NCI-H1417 treated with DMSO at 0.1 percent for 48 hours (cell line): ENCODE data around the gene TPGS1.
"Not testable (repeated sequence)": the region's sequence is repeated elsewhere in the genome, so short reads cannot be mapped to it uniquely, and the experiment has no call there.

ENCODE experiments used
- DNase-seq: peaks from one replicate; lab custom pipeline; 2025; lab: John Stamatoyannopoulos, UW

Gene TPGS1

DNA sequence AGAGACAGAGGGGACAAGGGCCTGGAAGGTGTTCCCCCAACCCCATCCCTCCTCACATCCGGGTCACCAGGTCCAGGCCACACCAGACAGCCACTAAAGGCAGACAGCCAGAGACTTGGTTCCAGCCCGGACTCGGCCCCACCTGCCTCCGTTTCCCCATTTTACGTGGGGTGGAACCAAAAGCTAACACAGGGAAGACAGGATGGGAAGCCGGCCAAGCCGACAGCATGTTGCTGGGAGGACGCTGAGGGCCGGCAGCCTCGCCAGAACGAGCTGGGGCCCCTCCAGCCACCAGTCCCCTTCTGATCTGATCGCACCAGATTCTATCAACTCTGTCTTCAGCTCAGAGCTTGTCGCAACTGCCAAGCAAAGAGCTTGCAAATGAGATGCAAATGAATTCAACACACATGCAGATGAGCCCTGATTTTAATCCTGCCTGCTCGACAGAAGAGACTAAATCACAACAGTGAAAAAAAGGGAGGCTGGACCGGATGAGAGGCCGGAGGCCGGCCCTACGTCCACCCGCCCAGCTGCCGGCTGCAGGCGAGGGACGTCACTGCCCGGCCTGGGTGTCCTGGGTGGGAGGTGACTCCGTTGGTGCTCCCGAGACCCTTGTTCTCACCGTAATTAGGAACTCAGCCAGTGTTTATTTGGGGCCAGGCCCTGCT, 28.9 kb upstream of the TPGS1 start:
- DNase-seq: no peak

DNA sequence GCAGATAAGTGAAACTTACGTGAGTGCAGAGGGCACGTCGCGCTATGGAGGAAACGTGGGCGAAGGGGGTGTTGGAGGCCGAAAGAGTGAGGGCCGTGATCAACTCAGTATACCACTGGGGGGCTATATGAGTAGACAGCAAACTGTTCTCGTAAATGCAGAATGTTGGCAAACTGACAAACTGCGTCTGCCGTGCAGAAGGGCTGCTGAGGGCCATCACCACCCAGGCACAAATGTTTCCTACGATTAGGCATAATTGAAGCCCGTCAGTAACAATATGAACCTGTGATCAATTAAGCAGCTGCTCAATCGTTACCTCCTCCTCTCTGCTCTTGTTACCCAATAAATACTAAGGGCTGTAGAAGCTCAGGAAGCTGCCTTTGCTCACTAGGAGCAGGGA, 28.3 kb upstream of the TPGS1 start:
- no peak for DNase-seq

DNA sequence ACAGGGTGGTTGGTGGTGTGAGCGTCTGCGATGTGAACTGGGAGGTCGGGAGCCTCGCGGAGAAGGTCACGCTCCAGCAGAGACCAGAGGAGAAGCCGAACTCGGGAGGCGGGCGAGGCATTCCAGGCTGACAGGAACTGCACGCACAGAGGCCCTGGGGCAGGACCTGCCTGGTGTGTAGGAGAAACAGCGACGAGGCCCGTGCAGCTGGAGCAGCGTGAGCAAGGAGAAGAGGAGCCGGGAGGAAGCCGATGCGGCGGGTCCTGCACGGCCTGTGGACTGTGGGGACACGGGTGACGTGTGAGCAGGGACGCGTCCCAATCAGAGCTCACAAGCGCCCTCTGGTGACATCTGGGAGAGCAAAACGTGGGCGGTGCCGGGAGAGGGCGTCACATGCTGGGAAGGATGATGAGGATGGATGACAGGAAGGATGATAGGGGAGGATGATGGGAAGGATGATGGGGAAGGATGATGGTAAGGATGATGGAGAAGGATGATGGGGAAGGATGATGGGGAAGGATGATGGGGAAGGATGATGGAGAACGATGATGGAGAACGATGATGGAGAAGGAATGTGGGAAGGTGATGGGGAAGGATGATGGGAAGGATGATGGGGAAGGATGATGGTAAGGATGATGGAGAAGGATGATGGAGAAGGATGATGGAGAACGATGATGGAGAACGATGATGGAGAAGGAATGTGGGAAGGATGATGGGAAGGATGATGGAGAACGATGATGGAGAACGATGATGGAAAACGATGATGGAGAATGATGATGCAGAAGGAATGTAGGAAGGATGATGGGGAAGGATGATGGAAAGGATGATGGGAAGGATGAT, 27.1 kb upstream of the TPGS1 start:
- no peak for DNase-seq

DNA sequence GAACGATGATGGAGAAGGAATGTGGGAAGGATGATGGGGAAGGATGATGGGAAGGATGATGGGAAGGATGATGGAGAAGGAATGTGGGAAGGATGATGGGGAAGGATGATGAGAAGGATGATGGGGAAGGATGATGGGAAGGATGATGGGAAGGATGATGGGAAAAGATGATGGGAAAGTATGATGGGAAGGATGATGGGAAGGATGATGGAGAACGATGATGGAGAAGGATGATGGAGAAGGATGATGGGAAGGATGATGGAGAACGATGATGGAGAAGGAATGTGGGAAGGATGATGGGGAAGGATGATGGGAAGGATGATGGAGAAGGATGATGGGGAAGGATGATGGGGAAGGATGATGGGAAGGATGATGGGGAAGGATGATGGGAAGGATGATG, 26.2 kb upstream of the TPGS1 start:
- not testable (repeated sequence) for DNase-seq

DNA sequence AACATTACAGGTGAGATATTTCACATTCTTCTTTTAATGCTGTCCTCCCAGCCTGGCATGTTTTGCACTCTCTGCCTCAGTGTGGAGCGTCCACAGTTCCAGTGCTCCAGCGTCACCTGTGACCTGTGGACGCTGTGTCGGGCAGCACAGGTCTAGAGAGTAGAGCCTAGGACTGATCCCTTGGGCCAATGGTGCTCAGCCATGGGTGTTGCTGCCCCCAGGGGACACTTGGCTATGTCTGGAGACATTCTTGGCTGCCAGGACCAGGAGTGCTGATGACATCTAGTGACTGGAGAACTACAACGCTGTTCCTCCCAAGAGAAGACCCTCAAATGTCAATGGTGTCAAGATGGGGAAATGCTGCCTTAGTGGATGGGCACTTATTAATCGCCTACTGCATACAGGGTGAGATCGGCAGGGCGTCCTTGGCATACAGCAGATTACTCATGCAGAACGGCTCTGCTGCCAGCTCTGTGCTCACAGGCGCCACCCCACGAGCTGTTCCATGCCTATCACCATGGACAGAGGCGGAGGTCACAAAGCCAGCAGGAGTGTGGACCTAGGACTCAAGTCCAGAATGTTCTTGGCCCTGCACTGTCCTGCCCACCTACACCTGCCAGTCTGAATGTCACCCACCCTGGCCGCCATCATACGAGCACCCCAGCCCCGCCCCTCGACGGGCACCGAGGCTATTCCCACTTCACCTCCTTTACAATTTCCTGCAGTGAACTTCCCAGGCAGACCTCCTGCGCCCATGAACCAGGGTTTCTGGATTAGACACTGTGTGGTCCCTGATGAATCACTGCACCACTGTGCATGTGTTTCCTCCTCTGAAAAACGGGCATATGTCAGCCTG, 24.9 kb upstream of the TPGS1 start:
- no peak for DNase-seq

DNA sequence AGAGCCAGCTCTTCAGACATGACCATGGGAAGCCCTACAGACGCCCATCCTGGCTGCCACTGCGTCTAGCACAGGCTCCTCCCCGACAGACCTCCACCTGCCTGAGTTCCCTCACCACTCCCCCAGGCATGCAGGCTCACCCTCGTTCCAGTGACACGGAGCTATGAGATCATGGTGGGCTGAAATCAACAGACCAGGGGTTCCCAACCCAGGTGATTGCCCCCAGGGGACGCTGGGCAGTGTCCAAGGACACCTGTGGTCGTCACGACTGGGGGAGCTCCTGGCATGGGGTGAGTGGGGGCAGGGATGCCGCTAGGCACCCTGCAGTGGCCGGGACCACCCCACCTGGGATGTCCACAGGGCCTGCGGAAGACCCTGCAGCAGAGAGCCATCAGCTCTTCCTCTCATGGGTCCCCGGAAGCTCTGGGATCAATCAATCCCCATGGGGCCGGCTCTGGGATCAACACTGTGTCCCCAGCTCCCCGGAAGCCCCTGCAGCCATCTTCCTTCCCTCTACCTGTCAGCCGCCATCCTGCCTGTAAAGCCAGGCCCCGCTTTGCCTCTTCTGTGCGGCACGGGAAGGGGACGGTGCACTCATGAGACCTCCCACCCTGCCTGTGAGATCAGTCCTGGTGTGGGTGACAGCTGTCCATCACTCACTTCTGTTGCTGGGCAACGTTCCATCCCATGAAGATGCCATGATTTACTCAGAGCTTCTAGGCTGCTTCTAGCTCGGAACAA, 23.8 kb upstream of the TPGS1 start:
- DNase-seq: no peak

DNA sequence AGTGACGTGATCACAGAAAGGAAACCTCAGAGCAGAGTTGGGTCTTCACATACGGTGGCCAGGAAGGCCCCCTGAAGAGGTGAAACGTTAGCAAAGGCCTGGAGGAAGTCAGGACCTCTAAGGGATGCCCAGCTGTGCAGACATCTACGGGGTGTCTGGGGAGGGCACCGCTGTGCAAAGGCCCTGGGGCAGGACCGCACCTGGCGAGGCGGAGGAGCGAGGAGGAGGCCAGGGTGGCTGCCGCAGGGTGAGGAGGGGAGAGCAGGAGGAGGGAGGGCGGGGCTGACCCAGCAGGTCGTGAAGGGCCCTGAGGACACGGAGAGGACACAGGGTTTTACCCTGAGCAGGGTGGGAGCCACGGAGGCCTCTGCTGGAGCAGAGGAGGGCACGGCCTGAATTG, 22.8 kb upstream of the TPGS1 start:
- no peak for DNase-seq

DNA sequence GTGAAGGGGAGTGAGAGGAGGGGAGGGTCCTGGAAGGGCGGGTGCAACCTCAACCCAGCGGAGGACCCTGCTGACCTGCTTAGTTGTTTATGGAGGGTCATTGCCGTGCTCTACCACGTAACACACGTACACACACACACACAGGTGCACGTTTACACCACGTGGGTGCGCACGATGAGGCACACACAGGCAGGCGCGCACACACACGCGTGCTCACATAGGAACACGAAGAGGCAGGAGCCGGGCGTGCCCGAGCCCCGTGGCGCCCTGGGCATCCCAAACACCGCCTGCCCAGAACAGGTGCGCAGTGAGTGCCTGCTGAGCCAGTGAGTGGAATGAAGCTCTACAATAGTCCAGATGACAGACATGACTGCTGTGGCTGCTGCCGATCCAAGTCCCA, 22.2 kb upstream of the TPGS1 start:
- peak; percentile 74 for DNase-seq

DNA sequence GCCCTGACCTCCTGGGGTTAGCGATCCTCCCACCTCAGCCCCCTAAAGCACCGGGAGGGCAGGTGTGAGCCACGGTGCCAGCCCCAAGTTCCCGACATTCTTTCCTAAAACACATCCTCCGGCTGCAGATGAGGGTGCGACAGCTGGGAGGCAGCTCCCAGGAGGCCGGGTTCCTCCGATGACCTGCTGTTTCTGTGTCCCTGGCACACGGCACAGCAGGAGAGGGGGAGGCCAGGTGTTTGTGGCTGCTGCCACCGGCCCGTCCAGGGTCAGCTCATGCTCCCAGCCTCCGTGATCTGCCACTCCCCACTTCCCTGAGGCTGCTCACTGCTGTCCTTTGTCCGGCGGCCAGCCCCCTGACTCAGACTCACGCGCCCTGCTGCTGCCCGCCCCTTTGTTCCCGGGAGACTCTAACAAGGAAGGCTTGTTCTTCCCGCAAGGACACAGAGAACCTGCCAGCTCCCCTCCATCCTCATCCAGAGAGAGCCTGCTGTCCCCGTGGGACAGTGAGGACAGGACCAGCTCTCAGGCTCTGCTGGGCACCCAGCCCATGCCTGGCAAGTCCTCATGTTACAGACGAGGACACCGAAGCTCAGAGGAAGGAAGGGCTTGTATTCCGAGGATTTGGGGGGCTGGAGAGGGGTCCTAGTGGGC, 21.6 kb upstream of the TPGS1 start:
- peak; percentile 61 for DNase-seq

DNA sequence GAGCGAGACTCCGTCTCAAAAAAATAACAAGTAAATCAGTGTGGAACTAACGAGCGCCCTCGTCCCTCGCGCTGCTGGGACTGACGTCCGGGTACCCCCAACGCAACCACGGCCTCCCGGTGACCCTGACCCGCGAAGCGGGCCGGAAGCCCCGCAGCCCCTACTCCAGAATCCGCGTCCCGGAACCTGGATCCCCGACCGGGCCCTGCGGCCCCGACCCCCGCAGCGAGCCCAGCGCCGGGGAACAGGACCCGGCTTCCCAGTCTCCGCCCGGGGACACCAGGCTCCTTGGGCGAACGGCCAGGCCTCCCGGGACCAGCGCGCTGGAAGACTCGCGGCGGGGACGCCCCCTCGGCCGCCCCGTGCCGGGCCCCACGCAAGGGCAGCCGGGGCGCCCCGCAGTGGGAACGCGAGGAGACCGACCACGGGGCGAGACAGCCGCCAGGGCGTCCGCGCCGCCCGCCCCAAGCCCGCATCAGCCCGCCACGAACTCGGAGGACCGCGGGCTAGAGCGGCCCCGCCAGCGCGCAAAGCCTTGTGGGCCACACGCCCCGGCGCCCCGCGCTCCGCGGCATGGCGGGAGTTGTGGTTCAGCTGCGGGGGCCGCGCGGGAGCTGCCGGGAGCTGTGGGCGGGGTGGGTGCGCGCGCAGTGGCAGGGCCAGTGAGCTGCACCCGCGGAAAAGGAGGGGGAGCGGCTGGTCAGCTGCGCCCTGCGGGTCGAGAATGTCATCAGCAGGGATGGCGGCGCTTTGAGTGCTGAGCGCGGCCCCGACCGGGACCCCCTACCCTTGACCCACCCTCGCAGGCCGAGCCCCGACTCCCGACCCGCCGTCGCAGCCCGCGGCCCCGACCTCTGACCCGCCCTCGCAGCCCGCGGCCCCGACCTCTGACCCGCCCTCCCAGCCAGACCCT, 18.5 kb upstream of the TPGS1 start:
- peak; percentile 82 for DNase-seq

DNA sequence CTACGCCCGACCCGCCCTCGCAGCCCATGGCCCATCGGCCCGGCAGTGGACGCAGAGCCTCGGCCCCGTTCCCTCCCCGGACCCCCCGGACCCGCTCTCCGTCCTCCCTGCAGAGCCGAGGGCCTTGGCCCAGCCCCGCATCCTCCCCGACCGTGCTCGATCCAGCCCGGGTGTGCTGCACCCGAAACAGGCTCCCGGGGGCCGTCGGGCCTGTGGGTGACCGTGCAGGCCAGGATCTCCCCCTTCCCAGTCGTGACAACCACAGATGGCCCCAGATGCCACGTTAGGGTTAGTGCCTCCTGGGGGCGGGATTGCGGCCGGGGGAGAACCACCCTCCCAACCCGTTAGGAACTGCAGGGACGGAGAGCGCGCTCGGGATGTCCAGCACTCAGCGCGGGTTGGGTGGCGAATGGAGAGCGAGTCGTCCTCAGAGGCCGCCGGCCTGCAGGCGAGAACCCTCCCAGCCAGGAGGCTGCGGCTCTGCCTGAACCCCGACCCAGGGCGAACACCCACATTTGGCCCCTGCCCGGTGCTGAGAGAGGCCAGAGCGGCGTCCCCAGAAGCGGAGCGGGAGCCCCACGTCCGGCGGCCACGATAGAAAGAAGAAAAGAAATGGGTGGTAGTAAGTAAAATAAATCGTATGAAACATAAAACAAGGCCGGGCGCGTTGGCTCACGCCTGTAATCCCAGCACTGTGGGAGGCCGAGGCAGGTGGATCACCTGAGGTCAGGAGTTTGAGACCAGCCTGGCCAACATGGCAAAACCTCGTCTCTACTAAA, 17.7 kb upstream of the TPGS1 start:
- no peak for DNase-seq

DNA sequence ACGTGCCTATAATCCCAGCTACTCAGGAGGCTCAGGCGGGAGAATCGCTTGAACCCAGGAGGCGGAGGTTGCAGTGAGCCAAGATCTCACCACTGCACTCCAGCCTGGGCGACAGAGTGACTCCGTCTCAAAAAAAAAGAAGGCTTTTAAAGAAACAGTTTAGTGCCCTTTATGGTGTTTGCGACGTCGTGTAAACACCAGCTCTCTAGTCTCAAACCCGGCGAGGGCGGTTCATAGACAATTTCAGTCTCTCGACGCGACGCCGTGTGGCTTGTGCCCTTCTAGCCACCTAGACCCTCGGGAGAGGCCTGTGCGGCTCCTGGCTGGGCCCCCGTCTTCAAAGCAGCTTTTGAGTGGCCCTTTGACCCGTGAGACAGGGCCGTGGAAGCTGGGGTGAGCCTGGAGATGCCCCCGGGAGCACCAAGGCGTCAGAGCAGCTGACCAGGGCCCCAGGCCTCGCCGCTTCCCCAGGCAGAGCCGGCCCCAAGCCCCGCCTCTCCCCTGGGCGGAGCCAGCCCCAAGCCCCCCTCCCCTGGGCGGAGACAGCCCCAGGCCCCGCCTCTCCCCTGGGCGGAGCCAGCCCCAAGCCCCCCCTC, 16.1 kb upstream of the TPGS1 start:
- no peak for DNase-seq

DNA sequence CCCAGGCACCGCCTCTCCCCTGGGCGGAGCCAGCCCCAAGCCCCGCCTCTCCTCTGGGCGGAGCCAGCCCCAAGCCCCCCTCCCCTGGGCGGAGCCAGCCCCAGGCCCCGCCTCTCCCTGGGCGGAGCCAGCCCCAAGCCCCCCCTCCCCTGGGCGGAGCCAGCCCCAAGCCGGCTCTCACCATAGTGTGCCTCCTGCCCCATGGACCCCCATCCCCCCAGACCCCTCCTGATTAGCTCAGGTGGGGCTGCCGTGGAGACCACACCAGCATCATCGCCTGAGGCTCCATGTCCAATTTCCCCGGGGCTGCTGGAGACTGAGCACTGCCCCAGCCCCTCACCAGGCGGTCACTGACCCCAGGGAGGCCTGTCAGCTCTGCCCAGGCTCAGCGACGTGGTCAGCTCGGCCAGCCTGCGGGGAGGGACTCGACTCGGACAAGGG, 15.2 kb upstream of the TPGS1 start:
- no peak for DNase-seq

DNA sequence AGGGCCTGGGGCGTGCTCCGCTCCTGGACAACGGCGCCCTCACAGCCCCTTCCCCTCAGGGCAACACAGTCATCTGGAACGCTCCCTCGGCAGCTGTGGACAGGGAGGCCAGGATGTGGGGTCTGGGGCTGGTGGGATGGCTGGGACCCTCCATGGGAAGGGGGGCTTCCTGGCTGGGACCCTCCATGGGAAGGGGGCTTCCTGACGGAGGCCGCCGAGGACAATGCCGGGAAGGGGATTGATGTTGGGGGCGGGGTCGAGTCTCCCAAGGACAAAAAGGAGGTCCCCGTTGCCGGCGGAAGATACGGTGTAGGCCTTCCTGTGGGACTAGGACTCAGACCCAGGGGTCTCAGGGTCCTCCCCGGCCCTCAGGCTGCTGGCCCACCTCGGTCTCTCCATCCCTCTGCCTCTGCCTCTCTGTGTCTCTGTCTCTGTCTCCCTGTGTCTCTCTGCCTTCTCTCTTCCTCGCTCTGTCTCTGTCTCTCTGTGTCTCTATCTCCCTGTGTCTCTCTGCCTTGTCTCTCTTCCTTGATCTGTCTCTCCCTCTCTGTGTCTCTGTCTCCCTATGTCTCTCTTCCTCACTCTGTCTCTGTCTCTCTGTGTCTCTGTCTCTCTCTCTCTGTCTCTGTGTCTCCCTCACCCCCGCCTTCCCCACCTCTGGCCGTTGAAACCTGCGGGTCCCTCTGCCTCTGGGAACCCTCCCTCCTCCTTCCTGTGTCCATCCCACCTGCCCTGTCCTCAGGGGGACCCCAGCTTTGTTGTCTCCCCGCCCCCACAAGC, 13.7 kb upstream of the TPGS1 start:
- DNase-seq: no peak

DNA sequence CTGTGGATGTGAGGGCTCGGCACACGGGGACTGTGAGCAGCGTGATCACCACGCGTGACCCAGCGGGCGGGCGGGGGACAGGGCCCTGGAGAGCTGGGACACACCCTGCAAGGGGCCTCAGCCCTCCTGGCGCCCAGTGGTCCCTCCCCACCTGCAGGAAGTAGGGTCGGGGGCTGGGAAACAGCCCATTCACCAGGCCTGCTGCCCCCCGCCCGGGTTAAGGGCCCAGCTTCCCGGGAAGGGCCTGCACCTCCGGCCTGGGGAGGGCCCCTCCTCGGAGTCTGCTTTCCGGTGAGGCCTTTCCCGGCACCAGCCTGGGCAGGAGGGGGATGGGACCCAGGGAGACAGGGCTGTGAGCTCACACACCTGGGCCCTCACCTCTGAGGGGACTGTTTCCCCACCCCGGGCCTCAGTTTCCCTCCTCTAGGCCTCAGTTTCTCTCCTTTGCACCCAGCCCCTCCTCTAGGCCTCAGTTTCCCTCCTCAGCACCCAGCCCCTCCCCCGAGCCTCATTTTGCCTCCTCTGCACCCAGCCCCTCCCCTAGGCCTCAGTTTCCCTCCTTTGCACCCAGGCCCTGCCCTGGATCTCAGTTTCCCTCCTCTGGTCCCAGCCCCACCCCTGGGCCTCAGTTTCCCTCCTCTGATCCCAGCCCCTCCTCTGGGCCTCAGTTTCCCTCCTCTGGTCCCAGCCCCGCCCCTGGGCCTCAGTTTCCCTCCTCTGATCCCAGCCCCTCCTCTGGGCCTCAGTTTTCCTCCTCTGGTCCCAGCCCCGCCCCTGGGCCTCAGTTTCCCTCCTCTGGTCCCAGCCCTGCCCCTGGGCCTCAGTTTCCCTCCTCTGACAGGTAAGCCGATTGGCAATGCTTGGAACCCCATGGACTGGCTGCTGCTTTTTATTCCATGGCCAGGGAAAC, 12.9 kb upstream of the TPGS1 start:
- no peak for DNase-seq

DNA sequence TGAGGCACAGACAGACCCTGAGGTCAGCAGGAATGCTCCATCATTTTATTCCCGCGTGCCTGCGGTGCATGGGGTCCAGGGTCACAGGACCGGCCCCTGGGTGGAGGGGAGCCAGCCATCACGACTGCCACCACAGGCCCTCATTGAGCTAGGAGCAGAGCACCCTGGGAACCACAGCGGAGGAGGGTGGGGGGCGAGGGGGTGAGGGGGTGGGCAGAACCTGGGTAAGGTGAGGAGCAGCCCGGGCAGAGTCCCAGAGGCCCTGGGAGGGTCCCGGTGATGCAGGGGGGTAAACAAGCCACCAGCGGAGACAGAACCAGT, 12.3 kb upstream of the TPGS1 start:
- no peak for DNase-seq

DNA sequence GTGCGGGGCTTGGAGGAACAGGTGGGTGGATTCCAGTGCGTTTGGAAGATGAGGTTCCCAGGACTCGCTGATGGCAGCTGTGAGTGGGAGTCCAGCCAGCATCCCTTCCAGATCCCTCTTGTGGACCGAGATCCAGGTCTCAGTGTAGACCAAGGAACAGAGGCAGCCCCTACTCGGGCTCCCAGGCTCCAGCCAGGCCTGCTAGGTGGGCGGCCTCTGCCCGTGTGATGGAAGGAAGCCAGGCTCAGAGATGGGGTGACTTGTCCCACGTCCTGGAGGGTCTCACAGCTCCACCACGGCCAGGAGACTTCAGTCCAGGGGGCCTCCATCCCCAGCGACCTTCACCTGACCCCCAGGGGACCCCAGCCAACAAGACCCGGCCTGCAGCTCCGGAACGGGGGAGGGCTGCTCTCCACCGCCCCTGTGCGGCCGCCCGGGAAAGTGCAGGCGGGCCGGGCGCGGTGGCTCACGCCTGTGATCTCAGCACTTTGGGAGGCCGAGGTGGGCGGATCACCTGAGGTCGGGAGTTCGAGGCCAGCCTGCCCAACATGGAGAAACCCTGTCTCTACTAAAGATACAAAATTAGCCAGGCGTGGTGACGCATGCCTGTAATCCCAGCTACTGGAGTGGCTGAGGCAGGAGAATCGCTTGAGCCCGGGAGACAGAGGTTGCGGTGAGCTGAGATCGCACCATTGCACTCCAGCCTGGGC, 11.7 kb upstream of the TPGS1 start:
- DNase-seq: no peak
